Thyroid gland (tissue), 4 donors: ENCODE results near the gene ZNF385B.

Experiments
- POLR2A ChIP-seq, 2 donors: fragments of 450-650 bp; IDR thresholded peaks; one replicate each; pipeline ENCODE4 v1.6.1; 2017; ENCODE audit warnings: antibody characterized with exemption in 2 of 2, mild to moderate bottlenecking in 2 of 2, moderate library complexity in 1 of 2
- TF ChIP-seq, protein P1 (sequence below), 6 experiments: fragments of 200-600 bp in 3 of 6; fragments of 450-650 bp in 3 of 6; sonication (generic) in 3 of 6; IDR thresholded peaks; one replicate each; pipeline ENCODE4 v1.5.1; 2016 to 2019; ENCODE audit warnings: antibody characterized with exemption in 6 of 6, mild to moderate bottlenecking in 2 of 6, inconsistent platforms in 1 of 6, moderate library complexity in 1 of 6

DNA sequence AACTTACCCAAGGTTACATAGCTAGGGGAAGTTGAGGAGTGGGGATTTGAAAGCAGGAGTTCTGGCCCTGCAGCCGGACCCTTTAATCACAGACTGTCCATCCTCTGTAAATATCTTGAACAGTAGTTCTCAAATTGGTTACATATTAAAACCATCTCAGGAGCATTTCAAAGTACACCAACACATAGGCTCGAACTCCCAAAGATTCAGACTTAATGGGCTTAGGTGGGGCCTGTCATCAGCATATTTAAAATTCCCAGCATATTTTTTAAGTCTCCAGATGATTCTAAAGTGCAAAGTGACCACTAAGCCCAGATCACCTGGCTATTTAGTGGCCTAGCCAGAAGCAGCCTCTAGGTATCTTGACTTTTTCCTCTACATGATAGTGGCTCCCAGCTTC lies 192.2 kb downstream of the ZNF385B start:
- TF ChIP-seq, protein P1, sequence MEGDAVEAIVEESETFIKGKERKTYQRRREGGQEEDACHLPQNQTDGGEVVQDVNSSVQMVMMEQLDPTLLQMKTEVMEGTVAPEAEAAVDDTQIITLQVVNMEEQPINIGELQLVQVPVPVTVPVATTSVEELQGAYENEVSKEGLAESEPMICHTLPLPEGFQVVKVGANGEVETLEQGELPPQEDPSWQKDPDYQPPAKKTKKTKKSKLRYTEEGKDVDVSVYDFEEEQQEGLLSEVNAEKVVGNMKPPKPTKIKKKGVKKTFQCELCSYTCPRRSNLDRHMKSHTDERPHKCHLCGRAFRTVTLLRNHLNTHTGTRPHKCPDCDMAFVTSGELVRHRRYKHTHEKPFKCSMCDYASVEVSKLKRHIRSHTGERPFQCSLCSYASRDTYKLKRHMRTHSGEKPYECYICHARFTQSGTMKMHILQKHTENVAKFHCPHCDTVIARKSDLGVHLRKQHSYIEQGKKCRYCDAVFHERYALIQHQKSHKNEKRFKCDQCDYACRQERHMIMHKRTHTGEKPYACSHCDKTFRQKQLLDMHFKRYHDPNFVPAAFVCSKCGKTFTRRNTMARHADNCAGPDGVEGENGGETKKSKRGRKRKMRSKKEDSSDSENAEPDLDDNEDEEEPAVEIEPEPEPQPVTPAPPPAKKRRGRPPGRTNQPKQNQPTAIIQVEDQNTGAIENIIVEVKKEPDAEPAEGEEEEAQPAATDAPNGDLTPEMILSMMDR (IDR thresholded peaks at IDR 0.05): no peak
- no peak for TF ChIP-seq POLR2A (IDR thresholded peaks at IDR 0.05)
